SK-N-MC (cell line): Measurements from ENCODE around the gene MYOCD.

Source experiments
- EZH2 ChIP-seq: fragments of 200-600 bp; sonication (generic); IDR thresholded peaks from one replicate; pipeline ENCODE4 v1.6.1; 2017; ENCODE audit warnings: antibody characterized with exemption
- FOXP2 ChIP-seq: optimal IDR thresholded peaks from 2 replicates; pipeline ENCODE3; 2011; ENCODE audit warnings: mild to moderate bottlenecking, moderate library complexity; ENCODE audit not compliant: insufficient read depth; ENCODE audit errors: extremely low read length, control extremely low read depth
- POLR2AphosphoS5 ChIP-seq: IDR thresholded peaks from 2 replicates; pipeline ENCODE4 v1.6.1; 2012; ENCODE audit warnings: mild to moderate bottlenecking, low read depth, low read length, borderline replicate concordance

GRCh38 chr17:12643822-12644221 is 21.9 kb upstream of the MYOCD start:
- TF ChIP-seq EZH2: no peak
- TF ChIP-seq POLR2AphosphoS5: no peak
- no peak for TF ChIP-seq FOXP2
